Neural progenitor cell (in vitro differentiated cells): Measurements from ENCODE around the gene DUSP2.

Experiments
- EZH2 ChIP-seq: fragments of 200-600 bp; sonication (generic); IDR thresholded peaks from 2 replicates; pipeline ENCODE4 v1.6.1; 2017; ENCODE audit warnings: antibody characterized with exemption, mild to moderate bottlenecking, moderate library complexity
- EZH2phosphoT487 ChIP-seq: fragments of 200-600 bp; sonication (generic); IDR thresholded peaks from 2 replicates; pipeline ENCODE4 v1.6.1; 2017; ENCODE audit warnings: antibody characterized with exemption
- TF ChIP-seq, protein P1 (sequence below): fragments of 200-600 bp; sonication (generic); IDR thresholded peaks from 2 replicates; pipeline ENCODE4 v1.5.1; 2017; ENCODE audit warnings: antibody characterized with exemption, mild to moderate bottlenecking

DNA sequence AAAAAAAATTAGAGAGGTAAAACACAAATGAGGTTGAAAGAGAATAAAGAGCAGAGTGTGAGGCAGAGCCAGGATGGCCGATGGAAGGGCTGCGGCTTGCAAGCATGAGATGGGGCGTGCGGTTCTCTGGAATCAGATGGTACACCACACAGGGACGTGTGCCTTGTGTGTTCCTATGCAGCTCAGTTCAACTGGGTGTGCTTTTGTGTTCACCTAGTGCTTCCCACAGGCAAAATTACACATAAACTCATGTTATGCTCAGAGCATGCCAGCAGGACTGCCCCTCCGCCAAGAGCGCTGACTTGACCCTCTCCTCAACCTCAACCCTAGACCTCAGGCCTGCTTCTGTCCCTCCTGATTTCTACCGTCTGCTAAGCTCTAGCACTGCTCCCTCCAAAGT, 38.9 kb upstream of the DUSP2 start:
- no peak for TF ChIP-seq EZH2
- TF ChIP-seq, protein P1, sequence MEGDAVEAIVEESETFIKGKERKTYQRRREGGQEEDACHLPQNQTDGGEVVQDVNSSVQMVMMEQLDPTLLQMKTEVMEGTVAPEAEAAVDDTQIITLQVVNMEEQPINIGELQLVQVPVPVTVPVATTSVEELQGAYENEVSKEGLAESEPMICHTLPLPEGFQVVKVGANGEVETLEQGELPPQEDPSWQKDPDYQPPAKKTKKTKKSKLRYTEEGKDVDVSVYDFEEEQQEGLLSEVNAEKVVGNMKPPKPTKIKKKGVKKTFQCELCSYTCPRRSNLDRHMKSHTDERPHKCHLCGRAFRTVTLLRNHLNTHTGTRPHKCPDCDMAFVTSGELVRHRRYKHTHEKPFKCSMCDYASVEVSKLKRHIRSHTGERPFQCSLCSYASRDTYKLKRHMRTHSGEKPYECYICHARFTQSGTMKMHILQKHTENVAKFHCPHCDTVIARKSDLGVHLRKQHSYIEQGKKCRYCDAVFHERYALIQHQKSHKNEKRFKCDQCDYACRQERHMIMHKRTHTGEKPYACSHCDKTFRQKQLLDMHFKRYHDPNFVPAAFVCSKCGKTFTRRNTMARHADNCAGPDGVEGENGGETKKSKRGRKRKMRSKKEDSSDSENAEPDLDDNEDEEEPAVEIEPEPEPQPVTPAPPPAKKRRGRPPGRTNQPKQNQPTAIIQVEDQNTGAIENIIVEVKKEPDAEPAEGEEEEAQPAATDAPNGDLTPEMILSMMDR, result no peak
- no peak for TF ChIP-seq EZH2phosphoT487
